Urinary bladder (tissue), 4 donors: Measurements from ENCODE around the gene VAMP4. TPM values are rescaled to one million over a fixed set of nuclear protein-coding genes. Genes with fewer than 3 reads are reported as not detected.

Experiments
- DNase-seq: peaks from one replicate; pipeline ENCODE4 v3.0.0-alpha.2; 2015; ENCODE audit errors: extremely low spot score
- H3K27ac ChIP-seq: one replicate; pipeline ENCODE4 v1.5.1; 2013; ENCODE audit warnings: low read depth, mild to moderate bottlenecking, moderate library complexity
- H3K36me3 ChIP-seq: one replicate; pipeline ENCODE4 v1.6.1; 2013; ENCODE audit warnings: mild to moderate bottlenecking, moderate library complexity; ENCODE audit not compliant: insufficient read depth
- H3K4me1 ChIP-seq: one replicate; pipeline ENCODE4 v1.6.1; 2013; ENCODE audit warnings: mild to moderate bottlenecking, moderate library complexity; ENCODE audit not compliant: insufficient read depth
- H3K4me3 ChIP-seq: one replicate; pipeline ENCODE4 v1.5.1; 2013; ENCODE audit warnings: low read depth, low read length
- WGBS: extraction: QIAGEN DNeasy Blood & Tissue Kit; methylation state at CpG from one replicate; pipeline ENCODE4 v1.1.7; 2013; 5-methylcytosine and 5-hydroxymethylcytosine counted together
- polyA plus RNA-seq: library from polyadenylated mRNA; stranded (reverse); fragments of 200-250 nt; gene quantifications from one replicate; pipeline ENCODE4 v1.2.3, GENCODE V29; 2013
- total RNA-seq: library from RNA; depleted of rRNA; stranded (reverse); fragments of >200 nt; gene quantifications from one replicate; pipeline ENCODE4 v1.2.3, GENCODE V29; 2014
- donor health status: healthy with polysubstance abuse.
- donor health status: healthy.

VAMP4 gene
- total RNA-seq = 20.9 TPM
- polyA plus RNA-seq = 8.1 TPM

GRCh38 chr1:171741872-171742576, at the start of gene VAMP4:
Gene VAMP4, minus strand, starts transcription at chr1:171742065. Its CDS starts 3,651 bp downstream, at chr1:171738414.
- Histone ChIP-seq H3K36me3 (no peaks in the 10 kb centered on the region), H3K4me3 (peak within 1 kb of the TSS; percentile 88), H3K4me1 (peaks cover 3% of the 10 kb centered on the region), H3K27ac (peak within 1 kb of the TSS; percentile 95)
- DNase-seq = peak; percentile 72
- WGBS = under 1% methylated on average over 57 of the region's 57 CpGs

DNA sequence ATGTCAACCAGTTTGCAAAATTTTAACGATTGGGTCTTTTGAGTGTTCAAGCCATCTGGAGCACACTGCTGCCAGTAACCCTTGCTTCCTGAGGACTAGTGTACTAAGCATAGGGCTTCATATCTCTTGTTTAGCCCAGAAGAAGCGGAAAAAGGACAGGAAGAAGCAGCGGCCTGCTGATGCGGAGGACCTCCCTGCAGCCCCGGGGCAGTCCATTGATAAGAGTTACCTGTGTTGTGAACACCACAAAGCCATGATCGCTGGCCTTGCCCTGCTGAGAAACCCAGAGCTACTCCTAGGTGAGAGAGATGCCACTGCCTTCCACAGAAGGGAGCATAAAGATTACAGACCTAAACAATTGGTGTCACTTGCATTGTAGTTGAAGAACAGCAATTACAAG, 48.5 kb upstream of the VAMP4 start:
- WGBS = 92% methylated on average over 6 of the region's 6 CpGs
- Histone ChIP-seq H3K4me1 (no peaks in the 10 kb centered on the region), H3K27ac (no peak overlapping the region), H3K36me3 (peaks cover 16% of the 10 kb centered on the region), H3K4me3 (no peak overlapping the region)
- no peak for DNase-seq

DNA sequence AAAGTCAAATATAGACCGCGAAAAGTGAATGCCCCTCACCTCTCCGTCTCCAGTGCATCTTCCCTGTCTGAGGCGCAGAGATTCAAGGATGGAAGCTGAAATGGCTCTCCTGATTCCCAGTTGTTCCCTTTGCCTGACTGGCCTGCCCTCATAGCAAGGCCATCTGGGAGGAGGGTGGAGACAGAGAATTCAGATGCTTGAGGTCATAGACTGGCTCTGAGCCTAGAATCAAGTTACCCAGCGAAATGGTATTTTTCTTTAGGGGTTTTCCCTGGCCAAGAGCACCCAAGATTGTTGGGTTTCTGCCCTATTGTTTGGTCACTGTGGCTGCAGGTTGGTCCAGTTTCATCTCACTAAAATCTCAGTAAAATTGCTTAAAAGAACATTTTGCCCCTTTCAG, 46.8 kb upstream of the VAMP4 start:
- DNase-seq = no peak
- Histone ChIP-seq H3K36me3 (peaks cover 16% of the 10 kb centered on the region), H3K4me3 (no peak overlapping the region), H3K4me1 (no peaks in the 10 kb centered on the region), H3K27ac (no peak overlapping the region)
- 88% methylated on average over 5 of the region's 5 CpGs for WGBS

DNA sequence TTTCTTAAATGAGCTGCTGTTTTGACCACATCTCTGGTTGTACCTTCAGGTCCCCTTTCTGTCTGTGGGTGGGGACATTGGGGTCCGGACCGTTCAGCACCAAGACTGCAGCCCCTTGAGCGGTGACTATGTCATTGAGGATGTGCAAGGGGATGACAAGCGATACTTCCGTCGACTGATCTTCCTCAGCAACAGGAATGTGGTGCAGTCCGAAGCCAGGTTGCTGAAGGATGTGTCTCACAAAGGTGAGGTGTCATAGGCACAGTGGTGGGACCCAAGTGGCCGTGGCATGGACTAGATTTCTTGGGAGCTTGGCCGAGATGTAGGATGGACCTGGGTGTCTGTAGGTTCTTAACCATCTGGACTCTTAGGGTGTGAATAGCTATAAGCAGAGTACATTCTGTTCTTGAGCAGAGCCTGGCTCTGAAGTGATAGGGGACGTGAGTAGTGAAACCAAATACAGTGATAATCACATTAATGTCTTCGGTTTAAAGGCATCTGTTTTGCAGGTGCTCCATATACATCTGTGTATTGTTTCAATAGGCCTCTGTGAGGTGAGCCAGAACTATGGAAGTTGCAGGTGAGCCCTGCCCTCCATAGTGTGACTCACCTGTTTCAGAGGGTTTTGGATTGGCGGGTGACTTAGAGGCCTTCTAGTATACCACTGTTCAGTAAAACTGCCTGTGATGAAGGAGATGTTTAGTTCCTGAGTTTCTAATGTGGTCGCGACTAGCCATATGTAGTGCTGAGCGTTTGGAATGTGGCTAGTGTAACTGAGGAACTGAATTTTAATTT, 46.0 kb upstream of the VAMP4 start:
- Histone ChIP-seq H3K36me3 (peaks cover 16% of the 10 kb centered on the region), H3K4me3 (no peak overlapping the region), H3K4me1 (peaks cover 2% of the 10 kb centered on the region), H3K27ac (no peak overlapping the region)
- DNase-seq = no peak
- WGBS = 94% methylated on average over 15 of the region's 15 CpGs

DNA sequence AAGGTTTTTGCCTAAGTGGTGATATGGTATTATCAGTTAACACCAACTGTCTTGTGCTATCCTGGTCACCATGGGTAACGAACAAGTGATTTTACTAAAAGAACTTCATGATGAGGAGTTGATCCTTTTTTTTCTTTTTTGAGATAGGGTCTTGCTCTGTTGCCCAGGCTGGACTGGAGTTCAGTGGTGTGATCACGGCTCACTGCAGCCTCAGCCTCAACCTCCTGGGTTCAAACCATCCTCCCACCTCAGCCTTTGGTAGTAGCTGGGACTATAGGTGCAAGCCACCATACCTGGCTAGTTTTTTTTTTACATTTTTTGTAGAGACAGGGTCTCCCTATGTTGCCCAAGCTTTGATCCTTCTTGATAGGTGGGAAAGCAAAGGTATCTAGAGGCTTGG, 44.7 kb upstream of the VAMP4 start:
- Histone ChIP-seq H3K4me1 (peaks cover 2% of the 10 kb centered on the region), H3K4me3 (no peak overlapping the region), H3K27ac (no peak overlapping the region), H3K36me3 (peaks cover 10% of the 10 kb centered on the region)
- 96% methylated on average over 2 of the region's 2 CpGs for WGBS
- DNase-seq = no peak

- Histone ChIP-seq H3K27ac (no peak overlapping the region), H3K4me1 (peaks cover 2% of the 10 kb centered on the region), H3K4me3 (no peak overlapping the region), H3K36me3 (peaks cover 6% of the 10 kb centered on the region)
- DNase-seq = no peak
- 86% methylated on average over 9 of the region's 9 CpGs for WGBS
Observed at GRCh38 chr1:171785766-171786165, 43.9 kb upstream of the VAMP4 start.

DNA sequence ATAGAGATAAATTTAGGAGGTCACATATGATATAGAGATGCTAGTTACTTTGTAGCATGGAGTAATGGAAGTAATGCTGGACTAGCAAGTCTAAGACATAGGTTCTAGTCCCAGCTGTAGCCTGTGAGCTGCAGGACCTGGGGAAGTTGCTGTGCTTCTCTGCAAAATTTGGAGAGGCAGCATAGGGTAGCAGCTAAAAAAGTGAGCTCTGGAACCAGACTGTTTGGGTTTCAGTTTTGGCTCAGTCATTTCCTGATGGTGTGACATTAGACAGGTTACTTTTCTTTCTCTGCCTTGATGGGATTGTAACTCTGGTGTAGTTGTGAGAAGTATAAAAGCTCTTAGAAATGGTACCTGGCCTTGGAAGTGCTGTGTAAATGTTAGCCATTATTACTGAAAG, 42.9 kb upstream of the VAMP4 start:
- DNase-seq = no peak
- H3K36me3 ChIP-seq = peaks cover 6% of the 10 kb centered on the region
- H3K4me3 ChIP-seq = no peak overlapping the region
- peaks cover 2% of the 10 kb centered on the region for H3K4me1 ChIP-seq
- no peak overlapping the region for H3K27ac ChIP-seq

DNA sequence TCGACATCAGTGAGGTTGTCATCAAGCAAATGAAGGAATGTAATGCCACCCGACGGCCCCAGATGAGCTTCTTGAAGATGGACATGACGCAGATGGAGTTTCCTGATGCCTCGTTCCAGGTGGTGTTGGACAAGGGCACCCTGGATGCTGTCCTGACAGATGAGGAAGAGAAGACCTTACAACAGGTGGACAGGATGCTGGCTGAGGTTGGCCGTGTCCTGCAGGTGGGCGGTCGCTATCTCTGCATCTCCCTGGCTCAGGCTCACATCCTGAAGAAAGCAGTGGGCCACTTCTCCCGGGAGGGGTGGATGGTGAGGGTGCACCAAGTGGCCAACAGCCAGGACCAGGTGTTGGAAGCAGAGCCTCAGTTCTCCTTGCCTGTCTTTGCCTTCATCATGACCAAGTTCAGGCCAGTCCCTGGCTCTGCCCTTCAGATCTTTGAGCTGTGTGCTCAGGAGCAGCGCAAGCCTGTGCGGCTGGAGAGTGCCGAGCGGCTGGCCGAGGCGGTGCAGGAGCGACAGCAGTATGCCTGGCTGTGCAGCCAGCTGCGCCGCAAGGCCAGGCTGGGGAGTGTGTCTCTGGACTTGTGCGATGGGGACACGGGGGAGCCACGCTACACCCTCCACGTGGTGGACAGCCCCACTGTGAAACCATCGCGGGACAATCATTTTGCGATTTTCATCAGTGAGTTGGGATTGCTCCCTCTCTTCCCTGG, 42.1 kb upstream of the VAMP4 start:
- peaks cover 2% of the 10 kb centered on the region for H3K4me1 ChIP-seq
- no peak overlapping the region for H3K4me3 ChIP-seq
- peaks cover 6% of the 10 kb centered on the region for H3K36me3 ChIP-seq
- WGBS = 94% methylated on average over 25 of the region's 25 CpGs
- DNase-seq = no peak
- no peak overlapping the region for H3K27ac ChIP-seq

DNA sequence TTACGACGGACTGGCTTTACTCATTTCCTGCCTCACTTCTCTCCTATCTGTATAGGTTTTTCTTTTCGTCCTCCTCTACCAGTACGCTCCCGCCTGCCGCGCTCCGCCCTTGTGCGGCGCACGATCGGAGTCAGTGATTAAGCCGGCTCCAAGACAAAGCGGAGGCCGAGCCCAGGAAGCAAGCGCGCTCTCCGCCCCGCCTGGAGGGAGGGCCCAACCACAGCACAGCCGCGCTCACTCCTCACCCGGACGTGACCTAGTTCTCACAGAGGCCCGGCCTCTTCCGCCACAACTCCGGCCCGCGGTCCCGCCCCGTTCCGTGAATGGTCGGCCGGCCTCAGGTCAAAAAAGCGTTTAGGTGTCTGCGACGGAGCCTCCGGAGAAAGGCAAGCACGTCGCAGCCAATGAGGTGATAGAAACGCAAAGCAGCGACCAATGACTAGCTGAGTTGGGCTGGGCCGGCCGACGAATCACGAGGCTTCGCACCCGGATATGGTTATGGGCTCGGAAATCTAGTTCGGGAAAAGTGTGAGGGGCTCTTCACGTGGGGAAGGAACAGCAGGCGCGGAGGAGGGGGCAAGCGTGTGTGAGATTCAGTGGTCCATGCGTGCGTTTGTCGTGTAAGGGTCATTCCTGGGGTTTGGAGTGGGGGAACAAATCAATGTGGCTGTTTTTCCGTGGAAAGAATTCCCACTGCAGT, 39.5 kb upstream of the VAMP4 start, which contains the start of gene METTL13:
TSS of gene METTL13 (plus strand) at position 485 of the 700 bp plus-strand sequence. CDS start 308 bp downstream, outside the sequence.
- peak; percentile 97 for DNase-seq
- WGBS = under 1% methylated on average over 57 of the region's 57 CpGs
- Histone ChIP-seq H3K36me3 (peaks cover 3% of the 10 kb centered on the region), H3K4me3 (peak within 1 kb of the TSS; percentile 70), H3K27ac (peak within 1 kb of the TSS; percentile 30), H3K4me1 (peaks cover 2% of the 10 kb centered on the region)

DNA sequence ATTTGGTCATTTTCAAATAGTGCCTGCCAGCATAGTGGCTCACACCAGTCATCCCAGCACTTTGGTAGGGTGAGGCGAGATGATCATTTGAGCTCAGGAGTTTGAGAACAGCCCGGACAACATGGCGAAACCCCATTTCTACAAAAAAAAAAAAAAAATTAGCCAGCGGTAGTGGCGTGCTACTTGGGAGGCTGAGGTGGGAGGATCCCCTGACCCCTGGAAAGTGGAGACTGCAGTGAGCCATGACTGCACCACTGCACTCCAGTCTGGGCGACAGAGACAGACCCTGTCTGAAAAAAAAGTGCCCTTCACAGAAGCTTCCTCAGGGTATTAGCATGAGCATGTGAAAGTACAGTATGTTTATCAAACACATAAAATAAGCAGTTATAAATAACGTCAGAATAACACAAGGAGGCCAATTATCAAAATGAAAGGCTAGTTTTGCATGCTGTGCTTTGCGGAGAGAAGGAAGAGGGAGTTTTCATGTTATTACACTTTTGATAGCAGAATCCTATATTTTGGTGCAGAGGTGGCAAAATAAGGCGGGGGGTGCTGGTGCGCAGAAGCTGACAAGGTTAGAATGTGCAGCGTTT, 38.8 kb upstream of the VAMP4 start:
- 41% methylated on average over 11 of the region's 11 CpGs for WGBS
- DNase-seq = no peak
- Histone ChIP-seq H3K4me3 (peak overlapping the region; percentile 48), H3K27ac (peak overlapping the region; percentile 15), H3K4me1 (peaks cover 2% of the 10 kb centered on the region), H3K36me3 (no peaks in the 10 kb centered on the region)

GRCh38 chr1:171772312-171772711, 30.4 kb upstream of the VAMP4 start:
- H3K27ac ChIP-seq = no peak overlapping the region
- 94% methylated on average over 2 of the region's 2 CpGs for WGBS
- DNase-seq = no peak

DNA sequence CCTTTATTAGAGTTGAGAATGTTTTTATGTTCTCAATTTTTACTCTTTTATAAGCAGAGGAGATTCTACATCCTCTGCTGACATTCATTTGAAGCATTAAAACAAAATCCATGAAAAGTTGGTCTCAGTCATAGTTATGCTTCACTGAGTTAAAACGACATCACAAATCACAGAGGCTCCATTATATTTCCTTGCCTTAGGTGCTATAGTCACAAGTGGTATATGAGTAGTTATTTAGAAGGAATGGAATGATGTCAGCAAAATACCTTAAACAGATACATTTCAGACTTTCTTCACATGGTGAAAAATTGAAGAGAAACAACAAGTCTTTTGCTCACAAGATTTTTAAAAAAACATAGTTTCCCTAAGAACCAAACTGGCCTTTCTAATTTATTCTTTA, 27.9 kb upstream of the VAMP4 start:
- DNase-seq = no peak
- Histone ChIP-seq H3K4me1 (no peaks in the 10 kb centered on the region), H3K27ac (no peak overlapping the region), H3K36me3 (no peaks in the 10 kb centered on the region), H3K4me3 (no peak overlapping the region)
- 87% methylated on average over 1 of the region's 1 CpG for WGBS

More at GRCh38 chr1:171772312-171772711, 30.4 kb upstream of the VAMP4 start:
- Histone ChIP-seq H3K4me3 (no peak overlapping the region), H3K36me3 (no peaks in the 10 kb centered on the region), H3K4me1 (no peaks in the 10 kb centered on the region)

- Histone ChIP-seq H3K4me3 (no peak overlapping the region), H3K4me1 (no peaks in the 10 kb centered on the region), H3K36me3 (no peaks in the 10 kb centered on the region), H3K27ac (no peak overlapping the region)
- WGBS = 59% methylated on average over 3 of the region's 3 CpGs
- no peak for DNase-seq
Observed at GRCh38 chr1:171769171-171769570, 27.3 kb upstream of the VAMP4 start.
